Stimulated activated CD8-positive, alpha-beta memory T cell treated with anti-CD3 and anti-CD28 coated beads, Interleukin-2, amount 100 ng/mL, for 1 hour (primary cell): ENCODE measurements around the gene ACAP2.
"Not testable (repeated sequence)": the region's sequence is repeated elsewhere in the genome, so short reads cannot be mapped to it uniquely, and the experiment has no call there.

Experiments used
- DNase-seq, 2 donors: peaks; one replicate each; pipeline ENCODE4 v3.0.0-alpha.2; 2020; ENCODE audit warnings: low read depth in 2 of 2

ACAP2 gene

GRCh38 chr3:195247086-195247862 lies 195.5 kb downstream of the ACAP2 start:
- no peak for DNase-seq

- DNase-seq = no peak
Observed at GRCh38 chr3:195246581-195246995, 196.2 kb downstream of the ACAP2 start.

GRCh38 chr3:195245531-195245951 lies 197.3 kb downstream of the ACAP2 start:
- no peak for DNase-seq

- DNase-seq = no peak
Observed at GRCh38 chr3:195241592-195242355, 201.0 kb downstream of the ACAP2 start.

- DNase-seq = no peak
Observed at GRCh38 chr3:195240939-195241338, 201.9 kb downstream of the ACAP2 start.

- DNase-seq = no peak
Observed at GRCh38 chr3:195240171-195240701, 202.6 kb downstream of the ACAP2 start.

- no peak for DNase-seq
Observed at GRCh38 chr3:195239121-195239520, 203.7 kb downstream of the ACAP2 start.

- DNase-seq = no peak
Observed at GRCh38 chr3:195238586-195239118, 204.2 kb downstream of the ACAP2 start.

GRCh38 chr3:195238081-195238571 lies 204.7 kb downstream of the ACAP2 start:
- DNase-seq = no peak

GRCh38 chr3:195236801-195237570 lies 205.8 kb downstream of the ACAP2 start:
- no peak for DNase-seq

GRCh38 chr3:195236076-195236798 lies 206.6 kb downstream of the ACAP2 start:
- no peak for DNase-seq

- DNase-seq = no peak
Observed at GRCh38 chr3:195230244-195230643, 212.6 kb downstream of the ACAP2 start.

GRCh38 chr3:195228886-195229285 lies 213.9 kb downstream of the ACAP2 start:
- DNase-seq = not testable (repeated sequence)

- DNase-seq = no peak
Observed at GRCh38 chr3:195227871-195228270, 214.9 kb downstream of the ACAP2 start.

GRCh38 chr3:195226900-195227447 lies 215.8 kb downstream of the ACAP2 start:
- DNase-seq = no peak

- no peak for DNase-seq
Observed at GRCh38 chr3:195226445-195226844, 216.4 kb downstream of the ACAP2 start.

- no peak for DNase-seq
Observed at GRCh38 chr3:195224980-195225580, 217.7 kb downstream of the ACAP2 start.
